Lower leg skin (tissue), 4 donors: ENCODE data around the gene TWIST2. TPM values are rescaled to one million over a fixed set of nuclear protein-coding genes. Genes with fewer than 3 reads are reported as not detected.

Experiments used
- DNase-seq, 2 donors: peaks; one replicate each; pipeline ENCODE4 v3.0.0-alpha.2; 2019; ENCODE audit warnings: low spot score in 2 of 2
- H3K4me3 ChIP-seq: fragments of 200-600 bp; sonication (generic); 2 replicates; pipeline ENCODE4 v1.5.1; 2017; ENCODE audit warnings: mild to moderate bottlenecking, low read depth; ENCODE audit not compliant: poor library complexity, severe bottlenecking
- CTCF ChIP-seq, 3 donors: fragments of 450-650 bp; IDR thresholded peaks; one replicate each; pipeline ENCODE4 v1.5.1; 2016; ENCODE audit warnings: antibody characterized with exemption in 3 of 3, mild to moderate bottlenecking in 3 of 3, moderate library complexity in 2 of 3
- POLR2A ChIP-seq, 2 donors: fragments of 450-650 bp; IDR thresholded peaks; one replicate each; pipeline ENCODE4 v1.6.1; 2016 to 2017; ENCODE audit warnings: antibody characterized with exemption in 2 of 2, mild to moderate bottlenecking in 1 of 2, moderate library complexity in 1 of 2
- WGBS, 2 donors: methylation state at CpG; one replicate each; pipeline ENCODE4 v1.1.5; 2018; 5-methylcytosine and 5-hydroxymethylcytosine counted together
- intact Hi-C: fragments of 100-400 bp; cut with DNase I; formaldehyde crosslinking; loops from one replicate; pipeline ENCODE4 v1.15.0; 2023; ENCODE audit warnings: low total_unique reads
- total RNA-seq, 4 donors: library from RNA; depleted of rRNA; stranded (reverse); fragments of >200 nt; gene quantifications; one replicate each; pipeline ENCODE4 v1.1.0, GENCODE V29; 2016

TWIST2 gene
- total RNA-seq, 4 donors from 2014 or later: 36.5 to 47.8 (median 38.5) TPM

- WGBS, 2 donors: 90 to 91% methylated on average over 20 of the region's 20 CpGs
- intact Hi-C loops: no loop called here
- no peak for TF ChIP-seq POLR2A (IDR thresholded peaks at IDR 0.05)
- no peak for TF ChIP-seq CTCF (IDR thresholded peaks at IDR 0.05)
Observed at GRCh38 chr2:238925816-238926521, 78.1 kb downstream of the TWIST2 start.

DNA sequence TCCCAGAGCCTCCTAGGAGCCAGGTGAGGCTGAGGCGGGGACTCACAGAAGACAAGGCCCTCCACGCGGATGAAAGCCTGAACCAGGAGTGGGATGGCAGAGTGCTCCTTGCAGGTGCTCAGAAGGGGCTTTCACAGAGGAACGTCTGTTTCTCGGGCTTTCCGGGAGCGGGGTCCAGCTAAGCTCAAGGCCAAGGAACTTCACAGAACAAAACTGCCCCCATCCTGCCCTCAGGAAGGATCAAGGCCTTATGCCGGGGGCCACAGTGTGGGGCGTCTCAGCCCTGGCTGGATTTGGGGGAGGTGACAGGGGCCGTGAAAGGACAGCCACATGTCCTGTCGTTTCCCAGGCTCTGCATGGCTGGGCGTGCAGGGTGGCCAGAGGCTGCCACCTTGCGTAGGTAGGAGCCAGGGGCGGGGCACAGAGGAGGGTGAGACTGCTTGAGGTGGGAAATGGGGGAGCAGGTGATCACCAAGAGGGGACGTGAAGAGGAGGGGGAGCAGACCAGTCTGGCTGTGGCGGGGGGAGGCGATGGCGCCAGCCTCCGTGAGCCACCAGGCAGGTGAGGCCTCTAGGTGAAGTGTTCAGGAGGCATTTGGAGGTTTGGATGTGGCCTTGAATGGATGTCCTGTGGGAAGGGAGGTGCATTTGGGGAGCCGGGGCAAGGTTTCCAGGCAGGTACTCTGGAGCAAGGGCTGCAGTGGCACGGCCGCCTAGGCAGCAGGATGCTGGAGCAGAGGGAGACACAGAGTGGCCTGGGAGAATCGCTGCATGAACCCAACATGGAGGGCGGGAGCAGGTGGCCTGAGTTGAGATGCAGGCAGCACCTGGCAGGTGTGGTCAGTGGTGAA, 79.1 kb downstream of the TWIST2 start:
- WGBS, 2 donors: 93 to 95% methylated on average over 23 to 24 of the region's 24 CpGs

More at GRCh38 chr2:238925816-238926521, 78.1 kb downstream of the TWIST2 start:
- no peak overlapping the region for H3K4me3 ChIP-seq
- DNase-seq: peak in 1 of 2 donors; percentile 49

DNA sequence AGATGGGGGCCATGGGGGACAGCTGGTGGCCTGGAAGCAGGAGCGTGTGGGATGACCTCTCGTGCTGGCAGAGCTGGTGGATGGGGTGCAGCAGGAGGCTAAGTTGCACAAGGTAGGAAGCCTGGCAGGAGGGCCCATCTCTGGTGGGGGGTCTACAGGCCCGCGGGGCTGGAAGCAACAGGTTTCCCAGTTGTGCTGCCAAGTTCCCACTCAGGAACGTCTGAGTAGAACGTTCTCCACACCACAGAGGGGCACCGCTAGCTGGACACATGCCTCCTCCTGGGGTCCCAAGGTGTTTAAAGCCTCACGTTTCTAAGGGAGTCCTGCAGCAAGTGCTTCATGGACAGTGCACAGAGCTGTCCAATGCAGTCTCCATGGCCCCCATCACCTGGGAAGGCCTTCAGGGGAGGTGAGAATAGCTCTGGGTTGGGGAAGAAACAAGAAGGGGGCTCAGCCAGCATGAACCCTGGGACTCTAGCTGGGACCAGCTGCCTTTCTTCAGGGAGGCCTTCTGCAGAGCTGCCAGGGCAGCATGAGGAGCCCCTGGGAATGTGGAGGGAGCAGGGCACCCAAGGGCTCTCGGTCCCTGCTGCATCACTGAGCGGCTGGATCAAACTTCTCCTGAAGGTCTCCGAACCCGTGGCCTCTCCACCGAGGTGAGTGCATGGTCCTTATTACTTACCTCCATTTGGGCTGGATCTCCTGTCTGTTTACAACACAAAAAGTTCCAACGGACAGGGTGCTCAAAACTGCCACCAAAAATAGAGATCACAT, 80.0 kb downstream of the TWIST2 start:
- no peak overlapping the region for H3K4me3 ChIP-seq
- intact Hi-C loops: no loop called here
- no peak for TF ChIP-seq CTCF (IDR thresholded peaks at IDR 0.05)
- TF ChIP-seq POLR2A (IDR thresholded peaks at IDR 0.05): no peak
- peak in 1 of 2 donors; percentile 83 for DNase-seq
- 85 to 88% methylated on average over 14 of the region's 14 CpGs for WGBS, 2 donors

More for the DNA sequence above, 79.1 kb downstream of the TWIST2 start:
- intact Hi-C loops: no loop called here
- DNase-seq: peak in 1 of 2 donors; percentile 81
- H3K4me3 ChIP-seq: no peak overlapping the region
- TF ChIP-seq CTCF (IDR thresholded peaks at IDR 0.05): no peak

DNA sequence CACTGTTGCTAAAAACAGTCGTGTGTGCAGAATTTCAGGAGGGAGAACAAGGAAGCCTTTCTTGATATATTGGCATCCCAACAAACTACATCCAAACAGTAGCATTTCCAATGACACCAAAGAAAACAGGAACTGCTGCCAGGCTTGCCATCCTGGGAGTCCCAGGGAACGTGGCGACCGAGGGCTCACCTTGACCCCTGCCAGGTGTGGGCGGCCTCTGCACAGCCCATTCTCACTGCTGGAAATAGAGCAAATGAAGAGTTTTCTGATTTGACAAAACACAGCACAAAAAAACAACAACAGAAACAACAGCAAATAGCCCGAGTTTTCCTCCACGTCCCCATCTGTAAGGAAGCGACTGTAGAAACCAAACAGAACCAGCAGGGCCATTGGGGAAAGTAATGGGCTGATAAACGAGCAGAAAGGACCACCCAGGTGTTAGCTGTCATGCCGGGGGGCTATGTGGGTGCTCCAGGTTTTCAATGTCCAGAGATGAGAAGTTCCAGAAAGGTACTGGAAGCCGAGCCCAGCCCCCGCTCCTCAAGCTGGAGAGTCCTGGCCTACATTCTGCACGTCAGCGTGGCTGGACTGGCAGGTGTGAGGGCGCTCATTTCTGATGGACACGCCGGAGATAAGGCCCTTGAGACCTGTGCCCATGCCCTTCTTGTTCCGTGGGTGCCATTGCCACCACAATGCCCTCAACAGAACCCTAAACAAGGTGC, 80.8 kb downstream of the TWIST2 start:
- intact Hi-C loops: no loop called here
- H3K4me3 ChIP-seq: no peak overlapping the region
- peak in 1 of 2 donors; percentile 83 for DNase-seq
- no peak for TF ChIP-seq CTCF (IDR thresholded peaks at IDR 0.05)
- TF ChIP-seq POLR2A (IDR thresholded peaks at IDR 0.05): no peak
- 74 to 86% methylated on average over 17 to 18 of the region's 18 CpGs for WGBS, 2 donors
